Measurements from ENCODE around the gene SLC17A5.
A peak's percentile ranks its signal among the peaks of the same experiment; 100 is the strongest.
"Not testable (repeated sequence)": the region's sequence is repeated elsewhere in the genome, so short reads cannot be mapped to it uniquely, and the experiment has no call there.

The SLC17A5 gene

DNA sequence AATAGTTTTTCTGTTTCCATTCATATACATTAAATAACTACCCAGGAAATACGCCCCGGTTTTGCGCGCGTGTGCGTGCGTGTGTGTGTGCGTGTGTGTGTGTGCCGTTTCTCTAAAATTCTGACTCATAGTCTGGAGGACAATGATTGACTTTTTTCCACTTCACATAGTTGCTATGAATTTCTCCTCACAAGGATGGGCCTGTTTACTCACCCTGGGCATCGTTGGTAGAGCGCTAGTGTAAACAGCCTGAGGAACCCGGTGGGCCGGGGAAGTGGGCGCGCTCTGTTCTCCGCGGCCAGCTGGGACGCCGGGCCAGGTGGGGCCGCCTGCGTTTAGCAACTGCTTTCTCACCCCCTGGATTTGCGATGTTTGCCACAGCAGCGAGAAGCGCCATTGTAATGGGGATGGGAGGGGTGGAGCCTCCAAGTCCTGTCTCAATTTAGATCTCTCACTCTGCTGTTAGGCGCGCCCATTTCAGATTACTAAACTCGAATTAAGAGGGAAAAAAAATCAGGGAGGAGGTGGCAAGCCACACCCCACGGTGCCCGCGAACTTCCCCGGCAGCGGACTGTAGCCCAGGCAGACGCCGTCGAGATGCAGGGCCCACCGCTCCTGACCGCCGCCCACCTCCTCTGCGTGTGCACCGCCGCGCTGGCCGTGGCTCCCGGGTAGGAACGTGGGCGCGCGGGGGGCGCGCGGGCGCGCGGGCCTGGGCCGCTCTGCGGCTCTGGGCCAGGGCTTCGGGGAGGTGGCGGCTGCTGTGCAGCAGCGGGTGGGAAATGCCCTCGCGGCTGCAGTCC lies 42.0 kb upstream of the SLC17A5 start, which contains the start of gene CD109:
Gene CD109, plus strand, starts transcription at position 585 of the 803 bp plus-strand sequence. Its CDS starts 13 bp downstream, at position 598.
- Histone ChIP-seq H3K27me3 (peaks cover 20% of the 10 kb centered on the region), H3K36me3 (no peaks in the 10 kb centered on the region), H3K4me1 (no peaks in the 10 kb centered on the region), H3K4me3 (ENCODE audit: low read depth, low read length) (peak within 1 kb of the TSS; percentile 51), H3K9me3 (no peaks in the 10 kb centered on the region)
- TF ChIP-seq, protein P1, sequence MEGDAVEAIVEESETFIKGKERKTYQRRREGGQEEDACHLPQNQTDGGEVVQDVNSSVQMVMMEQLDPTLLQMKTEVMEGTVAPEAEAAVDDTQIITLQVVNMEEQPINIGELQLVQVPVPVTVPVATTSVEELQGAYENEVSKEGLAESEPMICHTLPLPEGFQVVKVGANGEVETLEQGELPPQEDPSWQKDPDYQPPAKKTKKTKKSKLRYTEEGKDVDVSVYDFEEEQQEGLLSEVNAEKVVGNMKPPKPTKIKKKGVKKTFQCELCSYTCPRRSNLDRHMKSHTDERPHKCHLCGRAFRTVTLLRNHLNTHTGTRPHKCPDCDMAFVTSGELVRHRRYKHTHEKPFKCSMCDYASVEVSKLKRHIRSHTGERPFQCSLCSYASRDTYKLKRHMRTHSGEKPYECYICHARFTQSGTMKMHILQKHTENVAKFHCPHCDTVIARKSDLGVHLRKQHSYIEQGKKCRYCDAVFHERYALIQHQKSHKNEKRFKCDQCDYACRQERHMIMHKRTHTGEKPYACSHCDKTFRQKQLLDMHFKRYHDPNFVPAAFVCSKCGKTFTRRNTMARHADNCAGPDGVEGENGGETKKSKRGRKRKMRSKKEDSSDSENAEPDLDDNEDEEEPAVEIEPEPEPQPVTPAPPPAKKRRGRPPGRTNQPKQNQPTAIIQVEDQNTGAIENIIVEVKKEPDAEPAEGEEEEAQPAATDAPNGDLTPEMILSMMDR (IDR thresholded peaks at IDR 0.05; ENCODE audit: low read depth, low read length): no peak
- DNase-seq: peak; percentile 30

DNA sequence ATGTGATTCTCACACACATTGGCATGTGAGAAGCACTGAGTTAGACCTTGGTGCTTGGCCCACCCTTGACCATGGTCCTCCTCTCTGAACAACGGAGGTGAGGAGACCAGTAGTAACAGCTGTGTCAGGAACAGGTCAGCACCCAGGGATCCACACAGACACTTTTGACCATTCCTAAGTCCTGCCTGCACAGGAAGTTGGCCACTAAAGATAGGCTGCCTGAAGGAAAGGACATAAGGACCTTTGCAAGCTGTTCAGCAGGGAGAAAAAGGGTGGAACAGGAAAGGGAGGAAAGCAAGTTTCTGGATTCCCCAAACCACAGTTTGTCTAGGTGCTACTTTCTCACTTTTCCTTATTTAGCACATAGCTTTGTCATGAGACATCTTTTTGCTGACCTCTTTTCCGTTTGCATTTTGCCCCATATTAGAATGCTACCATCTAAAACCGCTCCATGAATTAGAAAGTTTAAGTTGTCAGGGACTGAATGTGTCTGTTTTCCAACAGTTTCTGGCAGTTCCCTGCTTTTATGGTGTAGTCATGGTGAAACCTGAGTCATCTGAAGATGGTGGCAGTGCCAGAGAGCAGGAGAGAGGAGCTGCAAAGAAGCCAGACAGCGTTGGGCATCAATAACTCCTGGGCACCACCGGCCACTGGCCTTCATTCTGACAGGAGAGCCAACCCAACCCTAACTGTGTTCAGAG lies 41.1 kb upstream of the SLC17A5 start:
- Histone ChIP-seq H3K4me3 (ENCODE audit: low read depth, low read length) (no peak overlapping the region), H3K4me1 (no peaks in the 10 kb centered on the region), H3K36me3 (no peaks in the 10 kb centered on the region), H3K9me3 (no peaks in the 10 kb centered on the region), H3K27me3 (peaks cover 20% of the 10 kb centered on the region)
- TF ChIP-seq, protein P1 (IDR thresholded peaks at IDR 0.05; ENCODE audit: low read depth, low read length): no peak
- no peak for DNase-seq

DNA sequence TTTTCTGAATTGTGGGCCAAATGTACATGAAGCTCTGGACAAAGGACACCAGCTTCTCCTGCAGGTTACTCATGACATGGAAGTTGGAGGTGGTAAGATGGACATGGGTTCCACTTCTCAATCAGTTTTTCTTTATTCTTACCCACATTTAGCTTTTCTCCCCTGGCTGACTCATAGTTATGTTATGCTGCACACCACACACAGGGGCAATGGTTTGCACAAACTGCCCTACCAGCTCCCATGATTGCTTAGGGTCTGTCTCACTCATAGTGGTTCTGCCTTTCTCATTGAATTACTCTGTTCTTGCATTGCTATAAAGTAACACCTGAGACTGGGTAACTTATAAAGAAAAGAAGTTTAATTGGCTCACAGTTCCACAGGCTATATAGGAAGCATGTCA lies 37.7 kb upstream of the SLC17A5 start:
- DNase-seq: no peak
- TF ChIP-seq, protein P1 (IDR thresholded peaks at IDR 0.05; ENCODE audit: low read depth, low read length): no peak
- Histone ChIP-seq H3K36me3 (no peaks in the 10 kb centered on the region), H3K27me3 (peaks cover 11% of the 10 kb centered on the region), H3K4me1 (no peaks in the 10 kb centered on the region), H3K9me3 (no peaks in the 10 kb centered on the region), H3K4me3 (ENCODE audit: low read depth, low read length) (no peak overlapping the region)

DNA sequence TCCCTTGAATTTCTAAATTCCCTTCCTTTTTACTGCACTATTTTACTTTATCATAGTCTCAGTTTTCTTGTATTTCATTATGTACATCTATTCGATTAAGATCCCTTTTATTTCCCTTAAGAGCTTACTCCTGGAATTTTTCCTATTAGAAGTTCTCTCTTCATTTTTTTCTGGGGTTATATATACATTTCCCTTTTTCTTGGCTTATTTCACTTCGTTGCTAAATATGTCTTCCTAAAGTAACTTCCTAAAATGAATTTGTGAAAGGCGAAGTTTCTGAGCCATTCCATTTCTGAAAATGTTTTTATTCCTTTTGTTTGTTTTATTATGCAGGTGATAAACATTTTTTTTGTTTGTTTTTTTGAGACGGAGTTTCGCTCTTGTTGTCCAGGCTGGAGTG lies 36.3 kb upstream of the SLC17A5 start:
- TF ChIP-seq, protein P1 (IDR thresholded peaks at IDR 0.05; ENCODE audit: low read depth, low read length): no peak
- H3K4me3 ChIP-seq (ENCODE audit: low read depth, low read length): no peak overlapping the region

DNA sequence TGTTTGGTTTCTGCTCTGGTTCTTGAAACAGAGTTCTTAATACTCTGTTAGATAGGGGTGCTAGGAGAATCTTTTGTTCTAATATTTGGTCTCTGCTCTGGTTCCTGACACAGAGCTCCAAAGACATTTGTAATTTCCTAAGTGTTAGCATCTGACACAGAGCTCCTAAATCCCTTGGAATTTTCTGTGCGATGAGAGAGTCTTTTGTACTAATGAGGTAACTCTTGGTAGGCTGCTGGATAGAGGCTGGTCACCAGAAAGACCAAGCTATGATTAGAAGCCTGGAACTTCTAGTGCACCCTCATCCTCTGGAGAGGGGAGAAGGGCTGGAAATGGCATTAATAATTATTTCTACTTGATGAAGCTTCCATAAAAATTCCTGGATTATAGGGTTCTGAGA lies 34.6 kb upstream of the SLC17A5 start:
- TF ChIP-seq, protein P1 (IDR thresholded peaks at IDR 0.05; ENCODE audit: low read depth, low read length): no peak

More for the DNA sequence above, 36.3 kb upstream of the SLC17A5 start:
- Histone ChIP-seq H3K4me1 (no peaks in the 10 kb centered on the region), H3K9me3 (no peaks in the 10 kb centered on the region), H3K36me3 (no peaks in the 10 kb centered on the region), H3K27me3 (no peaks in the 10 kb centered on the region; the same call in 1 of the 2 replicates)
- no peak for DNase-seq

DNA sequence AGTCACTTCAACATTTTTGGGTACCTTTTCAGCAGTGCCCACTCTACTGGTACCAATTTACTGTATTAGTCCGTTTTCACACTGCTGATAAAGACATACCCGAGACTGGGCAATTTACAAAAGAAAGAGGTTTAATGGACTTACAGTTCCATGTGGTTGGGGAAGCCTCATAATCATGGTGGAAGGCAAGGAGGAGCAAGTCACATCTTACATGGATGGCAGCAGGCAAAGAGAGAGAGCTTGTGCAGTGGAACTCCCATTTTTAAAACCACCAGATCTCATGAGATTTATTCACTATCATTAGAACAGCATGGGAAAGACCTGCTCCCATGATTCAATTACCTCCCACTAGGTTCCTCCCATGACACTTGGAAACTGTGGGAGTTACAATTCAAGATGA lies 29.8 kb upstream of the SLC17A5 start:
- H3K4me1 ChIP-seq, DNase-seq: not testable (repeated sequence)

More for the DNA sequence above, 34.6 kb upstream of the SLC17A5 start:
- no peak overlapping the region for H3K4me3 ChIP-seq (ENCODE audit: low read depth, low read length)
- no peaks in the 10 kb centered on the region for H3K9me3 ChIP-seq
- no peak for DNase-seq
- H3K4me1 ChIP-seq: no peaks in the 10 kb centered on the region
- H3K36me3 ChIP-seq: no peaks in the 10 kb centered on the region
- no peaks in the 10 kb centered on the region for H3K27me3 ChIP-seq

More for the DNA sequence above, 29.8 kb upstream of the SLC17A5 start:
- not testable (repeated sequence) for H3K27me3 ChIP-seq; H3K4me3 ChIP-seq (ENCODE audit: low read depth, low read length); H3K9me3 ChIP-seq; H3K36me3 ChIP-seq
